GM23338 (cell line): Measurements from ENCODE around the gene SLC12A3. TPM values are rescaled to one million over a fixed set of nuclear protein-coding genes. Genes with fewer than 3 reads are reported as not detected.

Experiments used
- ATAC-seq: fragments of 200-7000 bp; cut with Tn5 transposase; 3 replicates; pipeline ENCODE4 v1.9.1; 2020
- DNase-seq: peaks from one replicate; pipeline ENCODE4 v3.0.0-alpha.2; 2015; ENCODE audit warnings: low spot score
- H2AFZ ChIP-seq: fragments of 200-600 bp; sonication (generic); 2 replicates; pipeline ENCODE4 v1.8.0; 2016; ENCODE audit warnings: antibody characterized with exemption, mild to moderate bottlenecking, moderate library complexity
- H3F3A ChIP-seq: fragments of 200-600 bp; sonication (generic); replicated peaks from 2 replicates; pipeline ENCODE4 v1.8.0; 2017; ENCODE audit warnings: antibody characterized with exemption, mixed run types, low read depth
- H3K27ac ChIP-seq: fragments of 200-600 bp; sonication (generic); 2 replicates; pipeline ENCODE4 v1.6.1; 2016; ENCODE audit warnings: low read depth
- H3K27me3 ChIP-seq: fragments of 200-600 bp; sonication (generic); 2 replicates; pipeline ENCODE4 v1.8.0; 2016; ENCODE audit warnings: mild to moderate bottlenecking, mixed run types, moderate library complexity; ENCODE audit not compliant: insufficient read depth
- H3K36me3 ChIP-seq: fragments of 200-600 bp; sonication (generic); 2 replicates; pipeline ENCODE4 v1.8.0; 2016; ENCODE audit warnings: mild to moderate bottlenecking; ENCODE audit not compliant: insufficient read depth
- H3K4me1 ChIP-seq: fragments of 200-600 bp; sonication (generic); 2 replicates; pipeline ENCODE4 v1.8.0; 2016; ENCODE audit warnings: mild to moderate bottlenecking, moderate library complexity; ENCODE audit not compliant: insufficient read depth
- H3K4me2 ChIP-seq: fragments of 200-600 bp; sonication (generic); 2 replicates; pipeline ENCODE4 v1.7.1; 2017; ENCODE audit warnings: mixed run types
- H3K4me3 ChIP-seq: fragments of 200-600 bp; sonication (generic); 2 replicates; pipeline ENCODE4 v1.6.1; 2016; ENCODE audit warnings: mixed run types
- H3K79me2 ChIP-seq: fragments of 200-600 bp; sonication (generic); replicated peaks from 2 replicates; pipeline ENCODE4 v1.8.0; 2017; ENCODE audit warnings: mild to moderate bottlenecking; ENCODE audit not compliant: insufficient read depth
- H3K9me2 ChIP-seq: fragments of 200-600 bp; sonication (generic); 2 replicates; pipeline ENCODE4 v1.8.0; 2017; ENCODE audit not compliant: insufficient read depth
- H4K20me1 ChIP-seq: fragments of 200-600 bp; sonication (generic); replicated peaks from 2 replicates; pipeline ENCODE4 v1.8.0; 2017; ENCODE audit warnings: mild to moderate bottlenecking; ENCODE audit not compliant: insufficient read depth
- H3K27ac Mint-ChIP-seq: 2 replicates; pipeline ENCODE4 v1.8.0; 2020; ENCODE audit warnings: inconsistent platforms, mild to moderate bottlenecking, moderate library complexity, mixed read lengths
- H3K27me3 Mint-ChIP-seq: 3 replicates; pipeline ENCODE4 v1.8.0; 2022; ENCODE audit warnings: low read depth, mild to moderate bottlenecking, moderate library complexity, mixed read lengths, inconsistent platforms; ENCODE audit not compliant: insufficient read depth, poor library complexity
- H3K36me3 Mint-ChIP-seq: 3 replicates; pipeline ENCODE4 v1.8.0; 2021; ENCODE audit warnings: low read depth, mild to moderate bottlenecking, inconsistent platforms, moderate library complexity, mixed read lengths
- H3K4me1 Mint-ChIP-seq: 3 replicates; pipeline ENCODE4 v1.8.0; 2020; ENCODE audit warnings: mild to moderate bottlenecking, inconsistent platforms, mixed read lengths
- H3K4me3 Mint-ChIP-seq: 3 replicates; pipeline ENCODE4 v1.8.0; 2021; ENCODE audit warnings: moderate library complexity, mild to moderate bottlenecking, inconsistent platforms, mixed read lengths
- H3K9me3 Mint-ChIP-seq: 3 replicates; pipeline ENCODE4 v1.8.0; 2020; ENCODE audit warnings: moderate library complexity, mild to moderate bottlenecking, inconsistent platforms, mixed read lengths
- CREB1 ChIP-seq: fragments of 250-450 bp; sonication (Bioruptor Pico); IDR thresholded peaks from 2 replicates; pipeline ENCODE4 v1.5.0; 2020; ENCODE audit warnings: low read depth, mild to moderate bottlenecking, moderate library complexity
- CTCF ChIP-seq, 2 experiments: fragments of 200-600 bp in 1 of 2; sonication (generic) in 1 of 2; conservative IDR thresholded peaks; 2 replicates each; pipeline versions ENCODE4 v1.5.1 to v1.6.1; 2016 to 2017; ENCODE audit warnings: antibody characterized with exemption in 2 of 2, low read depth in 2 of 2, mild to moderate bottlenecking in 2 of 2, moderate library complexity in 1 of 2
- ETS1 ChIP-seq: IDR thresholded peaks from 2 replicates; pipeline ENCODE4 v1.6.1; 2016; ENCODE audit warnings: antibody characterized with exemption
- EZH2 ChIP-seq: fragments of 200-600 bp; sonication (generic); IDR thresholded peaks from one replicate; pipeline ENCODE4 v1.8.0; 2017; ENCODE audit warnings: antibody characterized with exemption, mild to moderate bottlenecking, low read depth; ENCODE audit not compliant: unreplicated experiment
- EZH2phosphoT487 ChIP-seq: fragments of 200-600 bp; sonication (generic); IDR thresholded peaks from one replicate; pipeline ENCODE4 v1.8.1; 2018; ENCODE audit warnings: antibody characterized with exemption; ENCODE audit not compliant: unreplicated experiment
- JUNB ChIP-seq: IDR thresholded peaks from one replicate; pipeline ENCODE4 v1.6.1; 2016; ENCODE audit warnings: antibody characterized with exemption; ENCODE audit not compliant: unreplicated experiment
- NANOG ChIP-seq: IDR thresholded peaks from 2 replicates; pipeline ENCODE4 v1.6.1; 2016; ENCODE audit warnings: antibody characterized with exemption, borderline replicate concordance
- POLR2AphosphoS5 ChIP-seq: IDR thresholded peaks from 2 replicates; pipeline ENCODE4 v1.6.1; 2016; ENCODE audit warnings: antibody characterized with exemption, low read depth
- REST ChIP-seq: IDR thresholded peaks from one replicate; pipeline ENCODE4 v1.6.1; 2018; ENCODE audit warnings: antibody characterized with exemption; ENCODE audit not compliant: unreplicated experiment
- STAT1 ChIP-seq: IDR thresholded peaks from one replicate; pipeline ENCODE4 v1.6.1; 2016; ENCODE audit warnings: antibody characterized with exemption; ENCODE audit not compliant: unreplicated experiment
- ZNF114 ChIP-seq: fragments of 250-450 bp; sonication (Bioruptor Pico); IDR thresholded peaks from 2 replicates; pipeline ENCODE4 v1.5.0; 2020; ENCODE audit warnings: mild to moderate bottlenecking, moderate library complexity
- ZNF331 ChIP-seq: fragments of 250-450 bp; sonication (Bioruptor Pico); IDR thresholded peaks from 2 replicates; pipeline ENCODE4 v1.5.0; 2020; ENCODE audit warnings: low read depth, mild to moderate bottlenecking, moderate library complexity
- ZNF462 ChIP-seq: fragments of 250-450 bp; sonication (Bioruptor Pico); IDR thresholded peaks from 2 replicates; pipeline ENCODE4 v1.5.0; 2020; ENCODE audit warnings: mild to moderate bottlenecking, moderate library complexity
- polyA plus RNA-seq: library from polyadenylated mRNA; unstranded; fragments of >200 nt; fragmentation: Nextera tagmentation; extraction: Ambion mirVana; gene quantifications from 2 replicates; pipeline ENCODE4 v1.2.1, GENCODE V29; 2016
- total RNA-seq: library from RNA; depleted of rRNA; stranded (reverse); fragments of >200 nt; shearing (Covaris generic); gene quantifications from 2 replicates; pipeline ENCODE4 v1.2.3, GENCODE V29; 2014

Gene SLC12A3
- total and polyA plus RNA-seq, 2 experiments from 2014 or later = not detected

GRCh38 chr16:56931271-56931891 is 66.4 kb downstream of the SLC12A3 start:
- DNase-seq (peak; percentile 36), ATAC-seq (peak; percentile 4)
- Mint-ChIP-seq H3K4me3 (peak overlapping the region; percentile 62), H3K36me3 (peaks cover 25% of the 10 kb centered on the region), H3K4me1 (peaks cover 19% of the 10 kb centered on the region; the same call in 2 of the 3 replicates), H3K27me3 (peaks cover 7% of the 10 kb centered on the region), H3K9me3 (0 out of 3 replicates have a peak, but pooled peaks cover 2% of the 10 kb centered on the region), H3K27ac (peak overlapping the region; percentile 98)
- Histone ChIP-seq H3K79me2 (peaks cover 40% of the 10 kb centered on the region), H3K27me3 (no peaks in the 10 kb centered on the region), H2AFZ (peak overlapping the region; percentile 69; the same call in 1 of the 2 replicates), H3K36me3 (peaks cover 16% of the 10 kb centered on the region), H3K9me2 (no peaks in the 10 kb centered on the region), H3F3A (no peaks in the 10 kb centered on the region), H3K4me2 (peak overlapping the region; percentile 99), H3K27ac (peak overlapping the region; percentile 90), H4K20me1 (peaks cover 17% of the 10 kb centered on the region; the same call in 1 of the 2 replicates), H3K4me3 (peak overlapping the region; percentile 98), H3K4me1 (peaks cover 16% of the 10 kb centered on the region)
- TF ChIP-seq ZNF331 (CRISPR knock-in tag) (no peak), CREB1 (CRISPR knock-in tag) (no peak), EZH2 (no peak), REST (no peak), ETS1 (no peak), POLR2AphosphoS5 (no peak), JUNB (no peak), EZH2phosphoT487 (no peak), ZNF114 (CRISPR knock-in tag) (no peak), NANOG (no peak), STAT1 (no peak), CTCF (conservative IDR thresholded peaks at IDR 0.05; ENCODE audit: low read depth in 2 of 2) (no peak), ZNF462 (CRISPR knock-in tag) (no peak)
